ENCODE data around the gene ZCCHC14.

DNA sequence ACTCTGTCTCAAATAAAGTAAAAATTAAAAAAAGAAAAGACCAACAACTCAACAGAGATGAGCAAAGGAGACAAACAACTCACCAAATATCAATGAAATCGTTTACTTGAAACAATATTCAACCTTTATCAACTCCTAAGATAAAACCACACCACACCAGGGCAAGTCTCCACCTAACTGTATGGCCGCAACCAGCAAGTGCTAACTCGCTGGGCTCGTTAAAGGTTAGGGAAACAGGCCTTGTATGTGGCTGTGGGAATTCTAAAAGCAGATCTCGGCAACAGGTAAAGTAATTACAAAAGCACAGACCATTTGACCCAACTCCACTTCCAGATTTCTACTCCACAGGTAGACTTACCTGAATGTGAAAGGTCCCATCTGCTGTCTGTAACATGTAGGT is 9.3 kb downstream of the ZCCHC14 start:
- TF ChIP-seq CTCF (conservative IDR thresholded peaks at IDR 0.05; ENCODE audit: low read depth, low read length), result no peak
- no peak for TF ChIP-seq EZH2 (IDR thresholded peaks at IDR 0.05; ENCODE audit: borderline replicate concordance, low read depth, low read length, poor library complexity, severe bottlenecking)
